A673 (cell line): Measurements from ENCODE around the gene ENTREP1.
"Not testable (repeated sequence)": the region's sequence is repeated elsewhere in the genome, so short reads cannot be mapped to it uniquely, and the experiment has no call there.

ENCODE experiments used
- CTCF ChIP-seq: fragments of 300-800, 200-600 bp; sonication (generic); conservative IDR thresholded peaks from 2 replicates; pipeline ENCODE4 v1.5.1; 2017; ENCODE audit warnings: low read depth, mild to moderate bottlenecking, antibody characterized with exemption, low read length, moderate library complexity, mixed read lengths
- EZH2 ChIP-seq: fragments of 200-600 bp; sonication (generic); IDR thresholded peaks from 2 replicates; pipeline ENCODE4 v1.6.1; 2017; ENCODE audit warnings: borderline replicate concordance, low read depth, mild to moderate bottlenecking, mixed read lengths, antibody characterized with exemption, low read length; ENCODE audit not compliant: poor library complexity, severe bottlenecking

- TF ChIP-seq CTCF, EZH2: not testable (repeated sequence)
Observed at GRCh38 chr9:69409936-69410335, 84.9 kb downstream of the ENTREP1 start.
